ENCODE data around the gene UBAC2. TPM values are rescaled to one million over a fixed set of nuclear protein-coding genes. Genes with fewer than 3 reads are reported as not detected.

The UBAC2 gene
- total and polyA plus RNA-seq, 2 of the 4 experiments (the other 2 are of a cell fraction) = 20.8 to 36.3 TPM

GRCh38 chr13:99350191-99350590 lies 149.5 kb downstream of the UBAC2 start:
- no peaks in the 10 kb centered on the region for H3K9me3 ChIP-seq (ENCODE audit: control insufficient read depth, insufficient read depth, low read length)
- no peak overlapping the region for H3K27ac ChIP-seq (ENCODE audit: insufficient read depth, low read length)
- no peak overlapping the region for H2BK15ac ChIP-seq (ENCODE audit: low read depth, low read length)
- peaks cover 13% of the 10 kb centered on the region for H3K9me1 ChIP-seq (ENCODE audit: insufficient read depth, low read length)
- H4K8ac ChIP-seq (ENCODE audit: low read depth in 2 of 2, low read length in 2 of 2) = no peak overlapping the region
- peaks cover 8% of the 10 kb centered on the region for H3K36me3 ChIP-seq (ENCODE audit: control insufficient read depth, insufficient read depth, low read length)
- intact Hi-C loops (cut with micrococcal nuclease) = no loop called here
- H2BK120ac ChIP-seq (ENCODE audit: low read depth, low read length) = no peak overlapping the region
- H3K4ac ChIP-seq (ENCODE audit: low read depth, low read length) = no peak overlapping the region
- ChIA-PET CTCF (no interaction called here), POLR2A (ENCODE audit: unreplicated experiment) (no interaction called here)
- no peak overlapping the region for H2BK5ac ChIP-seq (ENCODE audit: low read depth, low read length, poor library complexity, severe bottlenecking)
- H4K91ac ChIP-seq (ENCODE audit: insufficient read depth, low read depth, low read length) = no peak overlapping the region
- in situ Hi-C loops (cut with MboI; ENCODE audit: low sequenced_read_pairs) = no loop called here
- no peak overlapping the region for H2AK9ac ChIP-seq (replicated peaks; ENCODE audit: low read depth, low read length, poor library complexity)
- H2AFZ ChIP-seq (replicated peaks; ENCODE audit: low read length, poor library complexity) = no peak overlapping the region
- H3K23ac ChIP-seq (ENCODE audit: low read depth, low read length) = no peak overlapping the region
- H3K4me2 ChIP-seq (ENCODE audit: low read depth, low read length) = no peak overlapping the region
- no peak overlapping the region for H3K4me3 ChIP-seq (ENCODE audit: insufficient read depth, low read depth, low read length)
- DNase-seq (no peak), ATAC-seq (ENCODE audit: low read depth) (no peak)
- H3K56ac ChIP-seq (ENCODE audit: extremely low read depth, insufficient read depth, low read length) = no peak overlapping the region
- H4K5ac ChIP-seq (ENCODE audit: low read depth, low read length) = no peak overlapping the region
- H4K20me1 ChIP-seq (ENCODE audit: insufficient read depth, low read length) = peaks cover 12% of the 10 kb centered on the region; the same call in 1 of the 2 replicates
- no peak overlapping the region for H3K9ac ChIP-seq (ENCODE audit: low read depth, low read length)
- H3K27me3 ChIP-seq (ENCODE audit: control insufficient read depth, insufficient read depth, low read length) = no peaks in the 10 kb centered on the region
- no TSS peak for BruUV-seq (replicated peaks)
- no CpG with 5 or more reads among the region's 2 CpGs for whole genome bisulfite sequencing, 2 experiments (ENCODE audit: extremely low coverage in 2 of 2, insufficient read length in 1 of 2)
- peaks cover 0 to 7% of the 10 kb centered on the region in 2 experiments; a peak in 1 of 4 replicates for H3K79me1 ChIP-seq (ENCODE audit: low read depth in 1 of 2, low read length in 2 of 2)
- H2AK5ac ChIP-seq (ENCODE audit: low read depth, low read length) = no peak overlapping the region
- TF ChIP-seq USF2 (IDR thresholded peaks at IDR 0.05; ENCODE audit: low read depth, low read length) (no peak), MXI1 (IDR thresholded peaks at IDR 0.05; ENCODE audit: borderline replicate concordance, low read depth, low read length) (no peak), MAZ (IDR thresholded peaks at IDR 0.05; ENCODE audit: borderline replicate concordance, low read depth, low read length) (no peak), SMC3 (IDR thresholded peaks at IDR 0.05; ENCODE audit: low read depth, low read length) (no peak), BHLHE40 (IDR thresholded peaks at IDR 0.05; ENCODE audit: low read depth, low read length) (no peak), FOS (IDR thresholded peaks at IDR 0.05; ENCODE audit: low read depth, low read length) (no peak), RAD21 (IDR thresholded peaks at IDR 0.05; ENCODE audit: low read length) (no peak), RFX5 (IDR thresholded peaks at IDR 0.05; ENCODE audit: low read depth, low read length) (no peak), RCOR1 (IDR thresholded peaks at IDR 0.05; ENCODE audit: insufficient replicate concordance, low read length) (no peak), POLR2A (IDR thresholded peaks at IDR 0.05; ENCODE audit: low read depth, low read length) (no peak), CTCF (conservative IDR thresholded peaks at IDR 0.05; ENCODE audit: low read depth, low read length) (no peak), NFE2L2 (IDR thresholded peaks at IDR 0.05; ENCODE audit: low read depth, low read length) (no peak), MAFK (IDR thresholded peaks at IDR 0.05; ENCODE audit: low read depth, low read length) (no peak), CHD1 (IDR thresholded peaks at IDR 0.05; ENCODE audit: low read depth, low read length) (no peak), ELK1 (IDR thresholded peaks at IDR 0.05; ENCODE audit: borderline replicate concordance, low read depth, low read length) (no peak), CEBPB (IDR thresholded peaks at IDR 0.05; ENCODE audit: low read depth, low read length) (no peak)
- dilution Hi-C loops (cut with HindIII; ENCODE audit: low sequenced_read_pairs, unreplicated experiment) = no loop called here
- no peaks in the 10 kb centered on the region for H3K4me1 ChIP-seq (ENCODE audit: control insufficient read depth, insufficient read depth, low read length)
- H2BK20ac ChIP-seq (ENCODE audit: low read depth, low read length) = no peak overlapping the region
- no peak overlapping the region for H3K18ac ChIP-seq (ENCODE audit: low read depth, low read length)
- no peak overlapping the region for H3K14ac ChIP-seq (replicated peaks; ENCODE audit: low read depth, low read length)

Measured in IMR-90 (cell line).